GM12874 (cell line): Measurements from ENCODE around the gene ESYT1.

Experiments
- CTCF ChIP-seq: IDR thresholded peaks from 2 replicates; pipeline ENCODE4 v1.5.1; 2011; ENCODE audit warnings: low read depth, mild to moderate bottlenecking, control low read depth, low read length, moderate library complexity; ENCODE audit not compliant: insufficient read depth

Gene ESYT1

GRCh38 chr12:56097738-56098137 lies 30.3 kb upstream of the ESYT1 start:
- TF ChIP-seq CTCF = no peak

GRCh38 chr12:56098592-56098991 lies 29.5 kb upstream of the ESYT1 start:
- no peak for TF ChIP-seq CTCF

GRCh38 chr12:56099787-56100186 lies 28.3 kb upstream of the ESYT1 start:
- no peak for TF ChIP-seq CTCF

- TF ChIP-seq CTCF = no peak
Measured at GRCh38 chr12:56101045-56101444, 27.0 kb upstream of the ESYT1 start.

- no peak for TF ChIP-seq CTCF
Measured at GRCh38 chr12:56102683-56103065, 25.4 kb upstream of the ESYT1 start.

- no peak for TF ChIP-seq CTCF
Measured at GRCh38 chr12:56103066-56103711, 24.9 kb upstream of the ESYT1 start.

GRCh38 chr12:56103823-56104108 lies 24.3 kb upstream of the ESYT1 start:
- no peak for TF ChIP-seq CTCF
